Measurements from ENCODE around the gene GABBR2. TPM values are rescaled to one million over a fixed set of nuclear protein-coding genes. Genes with fewer than 3 reads are reported as not detected.

Gene GABBR2
- polyA plus RNA-seq, 1 donor (not counting 4 experiments of a cell fraction or from before 2014, with no cell fraction given) = 0.01 TPM

GRCh38 chr9:98533132-98533531, 175.6 kb downstream of the GABBR2 start:
- FAIRE-seq = no peak
- Histone ChIP-seq H3K27ac (ENCODE audit: control insufficient read depth, insufficient read depth, low read length) (no peak overlapping the region), H3K4me2 (ENCODE audit: control insufficient read depth, extremely low read depth, insufficient read depth, low read depth, low read length) (no peak overlapping the region), H3K9me3 (ENCODE audit: control insufficient read depth, low read depth, low read length) (no peaks in the 10 kb centered on the region), H3K9me1 (ENCODE audit: control insufficient read depth, extremely low read depth, insufficient read depth, low read length) (no peaks in the 10 kb centered on the region), H3K27me3 (ENCODE audit: control insufficient read depth, extremely low read depth, insufficient read depth, low read length) (no peaks in the 10 kb centered on the region), H3K36me3 (ENCODE audit: control insufficient read depth in 2 of 2, extremely low read depth in 1 of 2, insufficient read depth in 2 of 2, low read length in 2 of 2) (no peaks in the 10 kb centered on the region), H4K20me1 (ENCODE audit: control insufficient read depth, extremely low read depth, insufficient read depth, low read length) (no peaks in the 10 kb centered on the region), H2AFZ (ENCODE audit: control insufficient read depth, low read length) (no peak overlapping the region), H3K79me2 (ENCODE audit: control insufficient read depth, insufficient read depth, low read length) (no peaks in the 10 kb centered on the region), H3K4me3 (ENCODE audit: control insufficient read depth in 2 of 3, extremely low read depth in 1 of 3, insufficient read depth in 2 of 3, low read depth in 1 of 3, low read length in 3 of 3) (no peak overlapping the region), H3K9ac (ENCODE audit: control insufficient read depth, extremely low read depth, insufficient read depth, low read length) (no peak overlapping the region), H3K4me1 (ENCODE audit: control insufficient read depth, extremely low read depth, insufficient read depth, low read length) (no peaks in the 10 kb centered on the region)
- no peak for TF ChIP-seq CTCF (optimal IDR thresholded peaks at IDR 0.05 in 1 of 3, IDR thresholded peaks at IDR 0.05 in 1 of 3, conservative IDR thresholded peaks at IDR 0.05 in 1 of 3; ENCODE audit: extremely low read depth in 1 of 3, insufficient read depth in 2 of 3, low read length in 3 of 3)
- DNase-seq (ENCODE audit: low read depth, low spot score) = no peak
- dilution Hi-C loops (cut with MboI; ENCODE audit: extremely low pct_ligation_motif_present, low sequenced_read_pairs) = no loop called here

GRCh38 chr9:98532574-98532973, 176.2 kb downstream of the GABBR2 start:
- DNase-seq (ENCODE audit: low read depth, low spot score) (no peak), FAIRE-seq (no peak)
- dilution Hi-C loops (cut with MboI; ENCODE audit: extremely low pct_ligation_motif_present, low sequenced_read_pairs) = no loop called here
- H2AFZ ChIP-seq (ENCODE audit: control insufficient read depth, low read length) = no peak overlapping the region
- no peaks in the 10 kb centered on the region for H3K4me1 ChIP-seq (ENCODE audit: control insufficient read depth, extremely low read depth, insufficient read depth, low read length)
- H3K79me2 ChIP-seq (ENCODE audit: control insufficient read depth, insufficient read depth, low read length) = no peaks in the 10 kb centered on the region
- no peaks in the 10 kb centered on the region for H3K27me3 ChIP-seq (ENCODE audit: control insufficient read depth, extremely low read depth, insufficient read depth, low read length)
- H3K36me3 ChIP-seq (ENCODE audit: control insufficient read depth in 2 of 2, extremely low read depth in 1 of 2, insufficient read depth in 2 of 2, low read length in 2 of 2) = no peaks in the 10 kb centered on the region
- no peaks in the 10 kb centered on the region for H4K20me1 ChIP-seq (ENCODE audit: control insufficient read depth, extremely low read depth, insufficient read depth, low read length)
- no peak overlapping the region for H3K27ac ChIP-seq (ENCODE audit: control insufficient read depth, insufficient read depth, low read length)
- no peak overlapping the region for H3K4me3 ChIP-seq (ENCODE audit: control insufficient read depth in 2 of 3, extremely low read depth in 1 of 3, insufficient read depth in 2 of 3, low read depth in 1 of 3, low read length in 3 of 3)
- no peaks in the 10 kb centered on the region for H3K9me3 ChIP-seq (ENCODE audit: control insufficient read depth, low read depth, low read length)
- no peaks in the 10 kb centered on the region for H3K9me1 ChIP-seq (ENCODE audit: control insufficient read depth, extremely low read depth, insufficient read depth, low read length)
- no peak overlapping the region for H3K9ac ChIP-seq (ENCODE audit: control insufficient read depth, extremely low read depth, insufficient read depth, low read length)
- no peak for TF ChIP-seq EZH2 (IDR thresholded peaks at IDR 0.05; ENCODE audit: low read length)
- no peak for TF ChIP-seq CTCF (optimal IDR thresholded peaks at IDR 0.05 in 1 of 3, IDR thresholded peaks at IDR 0.05 in 1 of 3, conservative IDR thresholded peaks at IDR 0.05 in 1 of 3; ENCODE audit: extremely low read depth in 1 of 3, insufficient read depth in 2 of 3, low read length in 3 of 3)
- H3K4me2 ChIP-seq (ENCODE audit: control insufficient read depth, extremely low read depth, insufficient read depth, low read depth, low read length) = no peak overlapping the region
